HepG2 (cell line): ENCODE measurements around the gene SLC25A44. TPM values are rescaled to one million over a fixed set of nuclear protein-coding genes. Genes with fewer than 3 reads are reported as not detected.

Source experiments
- ATAC-seq: fragments of 200-7000 bp; cut with Tn5 transposase; 3 replicates; pipeline ENCODE4 v1.9.1; 2020; ENCODE audit warnings: mild to moderate bottlenecking, moderate library complexity
- BruUV-seq: library from RNA; stranded (reverse); fragments of 400-500 nt; replicated peaks from 2 replicates; lab custom pipeline; 2021; lab: Mats Ljungman, UMichigan
- CTCF ChIA-PET: fragments of 300-600 bp; formaldehyde crosslinking; extraction: SDS; loops from one replicate; lab custom pipeline; 2021; ENCODE audit warnings: low total read pairs, inconsistent platforms, low intra/inter-chr PET ratio; lab: Yijun Ruan, JAX
- POLR2A ChIA-PET: fragments of 350-600 bp; sonication (Branson Sonifier 250); formaldehyde crosslinking; loops from one replicate; lab custom pipeline; 2020; ENCODE audit warnings: antibody characterized with exemption, inconsistent platforms; lab: Yijun Ruan, JAX
- DNase-seq: peaks from one replicate; pipeline ENCODE4 v3.0.0-alpha.2; 2015; ENCODE audit warnings: low spot score
- FAIRE-seq: peaks from 3 replicates; lab custom pipeline; 2011; peaks lifted over from hg19 to GRCh38; lab: Jason Lieb, UNC
- H2AFZ ChIP-seq: one replicate; pipeline ENCODE4 v1.6.1; 2011; ENCODE audit warnings: low read length, inconsistent platforms
- H3K27ac ChIP-seq: fragments of 300-600 bp; 3 replicates; pipeline ENCODE4 v1.8.0; 2011; ENCODE audit warnings: mixed run types, mild to moderate bottlenecking, mixed read lengths, low read length, inconsistent platforms; ENCODE audit not compliant: insufficient read depth; ENCODE audit errors: extremely low read length
- H3K27me3 ChIP-seq, 2 experiments: fragments of 200-600 bp in 1 of 2; 2 replicates in 1 of 2; 3 replicates in 1 of 2; pipeline versions ENCODE4 v1.6.0 to v1.8.0; 2011; ENCODE audit warnings: low read length in 2 of 2, mild to moderate bottlenecking in 2 of 2, moderate library complexity in 2 of 2, inconsistent platforms in 1 of 2; ENCODE audit not compliant: insufficient read depth in 2 of 2, control insufficient read depth in 1 of 2
- H3K36me3 ChIP-seq, 2 experiments: fragments of 200-600 bp in 1 of 2; replicated peaks in 1 of 2; 2 replicates in 1 of 2; 3 replicates in 1 of 2; pipeline versions ENCODE4 v1.5.1 to v1.8.0; 2011; ENCODE audit warnings: low read length in 2 of 2, inconsistent platforms in 1 of 2; ENCODE audit not compliant: insufficient read depth in 2 of 2, control insufficient read depth in 1 of 2
- H3K4me1 ChIP-seq: 2 replicates; pipeline ENCODE4 v1.5.1; 2012; ENCODE audit warnings: low read length, inconsistent platforms; ENCODE audit not compliant: insufficient read depth
- H3K4me2 ChIP-seq: 2 replicates; pipeline ENCODE4 v1.6.0; 2011; ENCODE audit warnings: low read depth, low read length, inconsistent platforms
- H3K4me3 ChIP-seq, 3 experiments: fragments of 200-600 bp in 1 of 3; sonication (generic), shearing (Covaris generic) in 1 of 3; replicated peaks in 1 of 3; 2 replicates each; pipeline ENCODE4 v1.5.1; 2011 to 2016; ENCODE audit warnings: low read length in 3 of 3, inconsistent platforms in 2 of 3, low read depth in 2 of 3, mild to moderate bottlenecking in 2 of 3, control low read depth in 1 of 3, mixed read lengths in 1 of 3; ENCODE audit not compliant: insufficient read depth in 1 of 3
- H3K79me2 ChIP-seq: one replicate; pipeline ENCODE4 v1.6.1; 2011; ENCODE audit warnings: low read length, inconsistent platforms; ENCODE audit not compliant: insufficient read depth
- H3K9ac ChIP-seq: 2 replicates; pipeline ENCODE4 v1.6.0; 2011; ENCODE audit warnings: mild to moderate bottlenecking, low read depth, low read length, inconsistent platforms; ENCODE audit not compliant: insufficient read depth
- H3K9me3 ChIP-seq: 2 replicates; pipeline ENCODE4 v1.5.1; 2012; ENCODE audit warnings: mild to moderate bottlenecking, low read length
- H4K20me1 ChIP-seq: 2 replicates; pipeline ENCODE4 v1.6.0; 2011; ENCODE audit warnings: inconsistent platforms, mild to moderate bottlenecking, low read length, moderate library complexity; ENCODE audit not compliant: insufficient read depth
- CREB3 ChIP-seq: sonication (generic); formaldehyde crosslinking; IDR thresholded peaks from 2 replicates; pipeline ENCODE4 v1.5.0; 2020; ENCODE audit warnings: missing genetic modification reagents
- GLMP ChIP-seq: sonication (generic); formaldehyde crosslinking; IDR thresholded peaks from 2 replicates; pipeline ENCODE4 v1.9.0; 2021; ENCODE audit warnings: missing genetic modification reagents, mild to moderate bottlenecking, borderline replicate concordance
- HNF4A ChIP-seq: sonication (generic); formaldehyde crosslinking; IDR thresholded peaks from 2 replicates; pipeline ENCODE4 v1.4.0; 2020; ENCODE audit warnings: missing genetic modification reagents
- MAZ ChIP-seq, 2 experiments: sonication (generic) in 1 of 2; formaldehyde crosslinking in 1 of 2; IDR thresholded peaks; 2 replicates each; pipeline versions ENCODE4 v1.5.0 to v1.6.1; 2012 to 2020; ENCODE audit warnings: low read depth in 2 of 2, mild to moderate bottlenecking in 2 of 2, borderline replicate concordance in 1 of 2, improper control_type of control experiment in 1 of 2, low read length in 1 of 2, missing genetic modification reagents in 1 of 2, moderate library complexity in 1 of 2
- RAD51 ChIP-seq: fragments of 450-650 bp; IDR thresholded peaks from 2 replicates; pipeline ENCODE4 v1.6.1; 2016; ENCODE audit warnings: borderline replicate concordance
- THRA ChIP-seq: sonication (generic); formaldehyde crosslinking; IDR thresholded peaks from 2 replicates; pipeline ENCODE4 v1.4.0; 2020; ENCODE audit warnings: missing genetic modification reagents, borderline replicate concordance
- ZFP41 ChIP-seq: sonication (generic); formaldehyde crosslinking; IDR thresholded peaks from 2 replicates; pipeline ENCODE4 v1.4.0; 2020; ENCODE audit warnings: mild to moderate bottlenecking, missing genetic modification reagents, borderline replicate concordance
- ZNF432 ChIP-seq: sonication (generic); formaldehyde crosslinking; IDR thresholded peaks from 2 replicates; pipeline ENCODE4 v1.5.0; 2020; ENCODE audit warnings: missing genetic modification reagents, mild to moderate bottlenecking, borderline replicate concordance
- ZSCAN21 ChIP-seq: sonication (generic); formaldehyde crosslinking; IDR thresholded peaks from 2 replicates; pipeline ENCODE4 v1.8.0; 2022; ENCODE audit warnings: mild to moderate bottlenecking, missing genetic modification reagents, moderate library complexity, borderline replicate concordance
- WGBS: methylation state at CpG from one replicate; pipeline ENCODE4 v1.1.6; 2017; ENCODE audit warnings: low lambda C conversion rate; 5-methylcytosine and 5-hydroxymethylcytosine counted together
- in situ Hi-C: cut with HindIII; loops from 2 replicates; pipeline ENCODE4 v1.10.0; 2017; ENCODE audit warnings: low pct_unique_long_range_greater_than_20kb; ENCODE audit not compliant: extremely low pct_ligation_motif_present
- intact Hi-C: fragments of 100-400 bp; cut with micrococcal nuclease; formaldehyde crosslinking; loops from one replicate; pipeline ENCODE4 v1.10.0; 2022; ENCODE audit not compliant: unreplicated experiment
- polyA plus RNA-seq, 8 experiments: library from polyadenylated mRNA; depleted of rRNA in 3 of 8; stranded (reverse) in 7 of 8; unstranded in 1 of 8; fragments of >200 nt; fragmentation: Illumina TruSeq in 4 of 8; extraction: Trizol in 4 of 8; gene quantifications; 2 replicates each; pipeline versions ENCODE4 v1.2.1 to v1.2.3, GENCODE V29; 2011 to 2016; ENCODE audit warnings: low read depth in 4 of 8, missing spikeins in 1 of 8, mixed read lengths in 1 of 8; ENCODE audit not compliant: insufficient read depth in 1 of 8
- total RNA-seq, 5 experiments: library from RNA; depleted of rRNA; stranded (reverse); fragments of >200 nt; fragmentation: Illumina TruSeq; extraction: Trizol; gene quantifications; 2 replicates each; pipeline ENCODE4 v1.2.3, GENCODE V29; 2016; ENCODE audit warnings: low read depth in 1 of 5

The SLC25A44 gene
- total and polyA plus RNA-seq, 2 of the 13 experiments (the other 11 are each of a cell fraction or from before 2014, with no cell fraction given) = 10.7 to 13.4 TPM

- ChIA-PET CTCF (interaction anchor here (1.2 to 2.0 kb wide), 3 partner anchors 80 to 130 kb away, joined by 4 to 44 read pairs (median 37); no protein-coding TSS in a partner anchor), POLR2A (interaction anchor here (2.0 to 4.1 kb wide), 3 partner anchors 53 to 84 kb away, joined by 5 to 38 read pairs (median 17); no protein-coding TSS in a partner anchor)
- no TSS peak for BruUV-seq
- Histone ChIP-seq H3K27ac (no peak overlapping the region), H3K79me2 (no peaks in the 10 kb centered on the region), H3K27me3 (no peaks in the 10 kb centered on the region), H2AFZ (no peak overlapping the region), H3K36me3 (peaks cover 18 to 53% of the 10 kb centered on the region in 2 experiments), H3K4me3 (no peak overlapping the region), H3K9me3 (no peaks in the 10 kb centered on the region), H3K9ac (no peak overlapping the region), H3K4me2 (no peak overlapping the region), H3K4me1 (peaks cover 17% of the 10 kb centered on the region), H4K20me1 (no peaks in the 10 kb centered on the region)
- 100% methylated on average over 2 of the region's 2 CpGs for WGBS
- DNase-seq (no peak), ATAC-seq (no peak), FAIRE-seq (no peak)
- in situ Hi-C loops = loop anchor here (5.0 kb wide), 1 partner anchor 84 kb away; no protein-coding TSS in a partner anchor
- TF ChIP-seq ZNF432 (CRISPR knock-in tag) (no peak), CREB3 (CRISPR knock-in tag) (no peak), ZFP41 (CRISPR knock-in tag) (no peak), RAD51 (no peak), HNF4A (no peak), MAZ (IDR thresholded peaks at IDR 0.05; ENCODE audit: borderline replicate concordance, low read depth, low read length) (no peak), MAZ (CRISPR knock-in tag; IDR thresholded peaks at IDR 0.05; ENCODE audit: low read depth) (no peak), ZSCAN21 (CRISPR knock-in tag) (no peak), GLMP (CRISPR knock-in tag) (no peak), THRA (CRISPR knock-in tag) (no peak)
- intact Hi-C loops = no loop called here
Measured at GRCh38 chr1:156226116-156226538, 32.2 kb downstream of the SLC25A44 start.
